Breast epithelium (tissue), 3 donors: ENCODE results near the gene AOPEP.

ENCODE experiments used
- CTCF ChIP-seq, 3 donors: fragments of 450-650 bp; IDR thresholded peaks; one replicate each; pipeline ENCODE4 v1.5.1; 2016 to 2017; ENCODE audit warnings: antibody characterized with exemption in 3 of 3, mild to moderate bottlenecking in 3 of 3, moderate library complexity in 3 of 3
- POLR2A ChIP-seq: fragments of 450-650 bp; IDR thresholded peaks from one replicate; pipeline ENCODE4 v1.6.1; 2016; ENCODE audit warnings: antibody characterized with exemption, mild to moderate bottlenecking, moderate library complexity
- POLR2AphosphoS5 ChIP-seq, 3 donors: sonication (generic); formaldehyde crosslinking; IDR thresholded peaks; one replicate each; pipeline ENCODE4 v1.6.1; 2017; ENCODE audit warnings: antibody characterized with exemption in 3 of 3

GRCh38 chr9:94872083-94872833, 145.8 kb downstream of the AOPEP start:
- TF ChIP-seq CTCF (IDR thresholded peaks at IDR 0.05) (no peak), POLR2A (no peak), POLR2AphosphoS5 (IDR thresholded peaks at IDR 0.05) (no peak)
